Measurements from ENCODE around the gene CTR9.

- TF ChIP-seq, protein P1, sequence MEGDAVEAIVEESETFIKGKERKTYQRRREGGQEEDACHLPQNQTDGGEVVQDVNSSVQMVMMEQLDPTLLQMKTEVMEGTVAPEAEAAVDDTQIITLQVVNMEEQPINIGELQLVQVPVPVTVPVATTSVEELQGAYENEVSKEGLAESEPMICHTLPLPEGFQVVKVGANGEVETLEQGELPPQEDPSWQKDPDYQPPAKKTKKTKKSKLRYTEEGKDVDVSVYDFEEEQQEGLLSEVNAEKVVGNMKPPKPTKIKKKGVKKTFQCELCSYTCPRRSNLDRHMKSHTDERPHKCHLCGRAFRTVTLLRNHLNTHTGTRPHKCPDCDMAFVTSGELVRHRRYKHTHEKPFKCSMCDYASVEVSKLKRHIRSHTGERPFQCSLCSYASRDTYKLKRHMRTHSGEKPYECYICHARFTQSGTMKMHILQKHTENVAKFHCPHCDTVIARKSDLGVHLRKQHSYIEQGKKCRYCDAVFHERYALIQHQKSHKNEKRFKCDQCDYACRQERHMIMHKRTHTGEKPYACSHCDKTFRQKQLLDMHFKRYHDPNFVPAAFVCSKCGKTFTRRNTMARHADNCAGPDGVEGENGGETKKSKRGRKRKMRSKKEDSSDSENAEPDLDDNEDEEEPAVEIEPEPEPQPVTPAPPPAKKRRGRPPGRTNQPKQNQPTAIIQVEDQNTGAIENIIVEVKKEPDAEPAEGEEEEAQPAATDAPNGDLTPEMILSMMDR (IDR thresholded peaks at IDR 0.05), result no peak
- TF ChIP-seq, protein P2, sequence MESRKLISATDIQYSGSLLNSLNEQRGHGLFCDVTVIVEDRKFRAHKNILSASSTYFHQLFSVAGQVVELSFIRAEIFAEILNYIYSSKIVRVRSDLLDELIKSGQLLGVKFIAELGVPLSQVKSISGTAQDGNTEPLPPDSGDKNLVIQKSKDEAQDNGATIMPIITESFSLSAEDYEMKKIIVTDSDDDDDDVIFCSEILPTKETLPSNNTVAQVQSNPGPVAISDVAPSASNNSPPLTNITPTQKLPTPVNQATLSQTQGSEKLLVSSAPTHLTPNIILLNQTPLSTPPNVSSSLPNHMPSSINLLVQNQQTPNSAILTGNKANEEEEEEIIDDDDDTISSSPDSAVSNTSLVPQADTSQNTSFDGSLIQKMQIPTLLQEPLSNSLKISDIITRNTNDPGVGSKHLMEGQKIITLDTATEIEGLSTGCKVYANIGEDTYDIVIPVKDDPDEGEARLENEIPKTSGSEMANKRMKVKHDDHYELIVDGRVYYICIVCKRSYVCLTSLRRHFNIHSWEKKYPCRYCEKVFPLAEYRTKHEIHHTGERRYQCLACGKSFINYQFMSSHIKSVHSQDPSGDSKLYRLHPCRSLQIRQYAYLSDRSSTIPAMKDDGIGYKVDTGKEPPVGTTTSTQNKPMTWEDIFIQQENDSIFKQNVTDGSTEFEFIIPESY (IDR thresholded peaks at IDR 0.05; ENCODE audit: borderline replicate concordance, low read depth), result no peak
Observed at GRCh38 chr11:10771457-10771856, 20.4 kb downstream of the CTR9 start.

Data from SK-N-SH (cell line).